ENCODE measurements around the gene COG2.

- TF ChIP-seq CEBPG (CRISPR knock-in tag; IDR thresholded peaks at IDR 0.05) (no peak), TCF7L2 (IDR thresholded peaks at IDR 0.05; ENCODE audit: low read depth, low read length) (no peak), SMARCC2 (IDR thresholded peaks at IDR 0.05) (no peak), SP140L (CRISPR knock-in tag; IDR thresholded peaks at IDR 0.05; ENCODE audit: borderline replicate concordance) (no peak), TCF12 (IDR thresholded peaks at IDR 0.05) (no peak), TCF12 (CRISPR knock-in tag; IDR thresholded peaks at IDR 0.05) (no peak), CTCF (CRISPR knock-in tag; IDR thresholded peaks at IDR 0.05) (no peak), HOXA9 (CRISPR knock-in tag; IDR thresholded peaks at IDR 0.05; ENCODE audit: borderline replicate concordance) (no peak), ZNF274 (CRISPR knock-in tag; IDR thresholded peaks at IDR 0.05) (no peak), MBD4 (IDR thresholded peaks at IDR 0.05; ENCODE audit: borderline replicate concordance, low read length) (no peak), POLR2A (IDR thresholded peaks at IDR 0.05; ENCODE audit: insufficient read depth in 1 of 2, low read depth in 2 of 2, low read length in 2 of 2) (no peak), BRCA1 (CRISPR knock-in tag; IDR thresholded peaks at IDR 0.05) (no peak), HDAC2 (CRISPR knock-in tag; IDR thresholded peaks at IDR 0.05) (no peak)
- TF ChIP-seq, protein P1, sequence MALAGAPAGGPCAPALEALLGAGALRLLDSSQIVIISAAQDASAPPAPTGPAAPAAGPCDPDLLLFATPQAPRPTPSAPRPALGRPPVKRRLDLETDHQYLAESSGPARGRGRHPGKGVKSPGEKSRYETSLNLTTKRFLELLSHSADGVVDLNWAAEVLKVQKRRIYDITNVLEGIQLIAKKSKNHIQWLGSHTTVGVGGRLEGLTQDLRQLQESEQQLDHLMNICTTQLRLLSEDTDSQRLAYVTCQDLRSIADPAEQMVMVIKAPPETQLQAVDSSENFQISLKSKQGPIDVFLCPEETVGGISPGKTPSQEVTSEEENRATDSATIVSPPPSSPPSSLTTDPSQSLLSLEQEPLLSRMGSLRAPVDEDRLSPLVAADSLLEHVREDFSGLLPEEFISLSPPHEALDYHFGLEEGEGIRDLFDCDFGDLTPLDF (CRISPR knock-in tag; IDR thresholded peaks at IDR 0.05) = no peak
- TF ChIP-seq, protein P2, sequence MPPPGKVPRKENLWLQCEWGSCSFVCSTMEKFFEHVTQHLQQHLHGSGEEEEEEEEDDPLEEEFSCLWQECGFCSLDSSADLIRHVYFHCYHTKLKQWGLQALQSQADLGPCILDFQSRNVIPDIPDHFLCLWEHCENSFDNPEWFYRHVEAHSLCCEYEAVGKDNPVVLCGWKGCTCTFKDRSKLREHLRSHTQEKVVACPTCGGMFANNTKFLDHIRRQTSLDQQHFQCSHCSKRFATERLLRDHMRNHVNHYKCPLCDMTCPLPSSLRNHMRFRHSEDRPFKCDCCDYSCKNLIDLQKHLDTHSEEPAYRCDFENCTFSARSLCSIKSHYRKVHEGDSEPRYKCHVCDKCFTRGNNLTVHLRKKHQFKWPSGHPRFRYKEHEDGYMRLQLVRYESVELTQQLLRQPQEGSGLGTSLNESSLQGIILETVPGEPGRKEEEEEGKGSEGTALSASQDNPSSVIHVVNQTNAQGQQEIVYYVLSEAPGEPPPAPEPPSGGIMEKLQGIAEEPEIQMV (CRISPR knock-in tag; IDR thresholded peaks at IDR 0.05; ENCODE audit: low read depth) = no peak
Measured at GRCh38 chr1:230620649-230621323, 21.5 kb upstream of the COG2 start.
